GM12892 (cell line): Measurements from ENCODE around the gene CPSF3.

Source experiments
- DNase-seq: peaks from one replicate; pipeline ENCODE4 v3.0.0; 2011; ENCODE audit not compliant: insufficient read length
- FAIRE-seq: peaks from 2 replicates; lab custom pipeline; 2011; peaks lifted over from hg19 to GRCh38; lab: Jason Lieb, UNC
- POLR2A ChIP-seq: IDR thresholded peaks from 2 replicates; pipeline ENCODE4 v1.6.1; 2011; ENCODE audit warnings: low read depth, low read length, control low read depth
- POLR2AphosphoS5 ChIP-seq: IDR thresholded peaks from 2 replicates; pipeline ENCODE4 v1.6.1; 2011; ENCODE audit warnings: low read depth, low read length, control low read depth
- TAF1 ChIP-seq: IDR thresholded peaks from 2 replicates; pipeline ENCODE4 v1.6.1; 2011; ENCODE audit warnings: low read depth, mild to moderate bottlenecking, control low read depth, low read length, borderline replicate concordance

CPSF3 gene

DNA sequence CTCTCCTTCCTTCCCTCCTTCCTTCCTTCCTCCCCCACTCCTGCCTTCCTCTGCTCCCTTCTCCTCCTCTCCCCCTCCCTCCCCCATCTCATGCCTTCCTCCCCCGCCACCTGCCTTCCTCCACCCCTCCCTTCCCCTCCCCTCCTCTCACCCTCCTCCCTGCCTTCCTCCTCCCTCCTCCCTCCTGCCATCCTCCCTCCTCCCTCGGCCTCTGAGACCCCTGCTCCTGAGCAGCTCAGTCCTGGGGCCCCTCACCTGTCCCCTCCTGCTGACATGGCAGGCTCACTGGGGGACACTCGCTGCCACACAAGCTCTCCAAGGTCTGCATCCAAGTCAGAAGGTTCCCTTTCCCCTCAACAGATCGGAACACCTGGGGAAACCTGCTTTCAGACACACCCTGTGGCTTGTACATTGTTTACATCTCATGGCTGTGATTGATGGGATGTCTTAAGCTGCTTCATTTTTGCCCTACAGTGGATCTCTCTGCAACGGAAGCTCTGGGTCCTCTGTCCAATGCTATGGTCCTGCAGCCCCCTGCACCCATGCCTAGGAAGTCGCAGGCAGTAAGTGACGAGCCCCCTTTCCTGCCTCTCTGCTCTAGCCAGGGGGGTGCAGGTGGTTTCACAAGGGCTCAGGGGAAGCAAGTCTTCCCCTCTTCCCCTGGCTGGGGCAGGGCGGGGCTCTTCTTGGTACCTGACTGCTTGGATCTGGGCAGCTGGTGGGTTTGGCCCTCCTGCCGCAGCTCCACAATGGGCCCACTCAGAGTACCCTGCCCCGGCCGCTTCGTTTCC is 23.0 kb upstream of the CPSF3 start:
- no peak for FAIRE-seq
- DNase-seq, result no peak
- no peak for TF ChIP-seq TAF1
- no peak for TF ChIP-seq POLR2AphosphoS5
- no peak for TF ChIP-seq POLR2A

DNA sequence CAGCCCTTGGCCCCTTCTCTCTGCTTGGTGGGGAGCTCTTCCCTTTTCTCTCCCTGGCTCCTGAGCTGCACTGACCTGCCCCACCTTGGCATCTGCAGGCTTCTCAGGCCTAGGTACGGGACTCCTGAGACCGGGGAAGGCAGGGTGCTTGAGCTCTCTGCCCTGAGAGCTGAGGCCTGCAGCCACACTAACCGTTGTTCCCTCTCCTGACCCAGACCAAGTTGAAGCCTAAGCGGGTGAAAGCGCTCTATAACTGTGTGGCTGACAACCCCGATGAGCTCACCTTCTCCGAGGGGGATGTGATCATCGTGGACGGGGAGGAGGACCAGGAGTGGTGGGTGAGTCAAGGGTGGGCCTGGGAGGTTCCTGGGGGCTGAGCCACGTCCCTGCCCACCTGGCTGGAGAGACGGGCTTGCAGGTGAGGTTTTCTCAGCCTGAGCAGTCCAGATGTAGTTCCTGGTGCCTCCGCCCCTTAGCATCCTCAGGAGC is 22.4 kb upstream of the CPSF3 start:
- DNase-seq, result no peak
- TF ChIP-seq TAF1, result no peak
- TF ChIP-seq POLR2AphosphoS5, result no peak
- no peak for FAIRE-seq

DNA sequence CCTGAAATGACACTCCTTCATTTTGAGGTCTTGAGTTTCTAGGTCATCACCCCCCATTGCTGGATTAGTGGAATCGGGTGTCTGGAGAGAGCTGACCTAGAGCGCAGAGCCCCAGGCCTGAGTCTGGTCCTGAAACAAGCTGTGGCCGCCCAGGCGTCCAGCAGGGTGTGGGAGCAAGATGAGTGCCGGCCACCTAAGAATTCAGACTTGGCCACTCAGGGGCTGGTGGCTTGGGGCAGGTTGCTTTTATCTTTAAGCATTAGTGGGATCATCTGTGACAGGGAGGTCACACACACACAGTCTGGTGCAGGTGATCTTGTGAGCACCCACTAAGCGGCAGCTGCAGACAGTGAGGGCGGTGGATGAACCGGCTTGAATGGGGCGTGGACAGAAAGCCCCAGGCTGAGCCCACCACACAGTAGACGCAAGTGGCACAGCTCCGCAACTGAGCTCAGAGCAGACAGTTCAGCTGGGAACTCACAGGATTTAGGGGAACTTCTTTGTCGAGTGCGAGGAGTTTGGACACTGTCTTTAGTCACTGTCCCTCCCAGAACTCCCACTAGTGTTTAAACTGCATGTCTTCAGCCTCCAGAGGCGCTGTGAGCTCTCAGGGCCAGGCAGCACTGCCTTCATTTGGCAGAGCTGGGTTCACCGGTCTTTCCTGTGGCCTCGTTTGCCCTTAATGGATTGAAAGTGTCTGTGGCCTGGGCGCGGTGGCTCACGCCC is 21.6 kb upstream of the CPSF3 start:
- TF ChIP-seq POLR2A (no peak), TAF1 (no peak), POLR2AphosphoS5 (no peak)
- FAIRE-seq (no peak), DNase-seq (no peak)

DNA sequence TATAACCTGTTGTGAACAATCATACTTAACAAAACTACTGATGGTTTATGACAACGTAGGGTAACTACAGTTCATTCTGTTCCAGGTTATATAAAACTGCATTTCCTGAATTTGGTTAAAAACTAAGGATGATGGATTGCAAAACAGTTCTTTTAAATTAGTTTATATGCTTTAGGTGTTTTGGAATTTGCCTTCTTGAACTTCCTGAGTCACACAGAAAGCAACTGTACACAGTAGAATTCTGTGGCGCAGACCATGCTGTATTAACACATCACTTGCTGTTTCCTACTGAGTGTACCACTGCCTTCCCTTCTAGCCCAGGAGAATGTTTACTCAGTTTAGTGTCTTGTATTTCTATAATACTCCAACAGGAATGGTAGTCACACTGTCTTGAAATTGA is 19.5 kb upstream of the CPSF3 start:
- no peak for FAIRE-seq
- no peak for TF ChIP-seq POLR2A
- no peak for TF ChIP-seq TAF1
- no peak for TF ChIP-seq POLR2AphosphoS5
- no peak for DNase-seq

DNA sequence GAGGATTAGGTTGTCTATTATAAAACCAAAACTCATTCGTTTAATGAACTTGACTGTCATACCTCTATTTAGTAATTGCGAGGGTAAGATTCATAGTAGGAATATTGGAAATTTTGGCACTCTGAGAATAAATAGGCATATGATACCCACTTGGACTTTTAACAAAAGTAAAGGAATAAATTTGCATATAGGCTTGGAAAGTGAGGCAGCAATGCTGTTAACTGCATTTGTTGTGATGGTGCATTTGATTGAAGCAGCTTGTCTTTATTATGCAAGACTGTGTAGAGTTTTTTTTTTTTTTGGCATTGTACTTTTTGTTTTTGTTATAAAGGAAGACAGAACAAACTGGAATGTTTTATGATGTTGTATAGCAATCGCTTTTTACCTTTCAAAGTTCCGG is 19.0 kb upstream of the CPSF3 start:
- no peak for DNase-seq
- FAIRE-seq, result no peak
- TF ChIP-seq POLR2AphosphoS5, result no peak
- TF ChIP-seq TAF1, result no peak
- TF ChIP-seq POLR2A, result no peak

DNA sequence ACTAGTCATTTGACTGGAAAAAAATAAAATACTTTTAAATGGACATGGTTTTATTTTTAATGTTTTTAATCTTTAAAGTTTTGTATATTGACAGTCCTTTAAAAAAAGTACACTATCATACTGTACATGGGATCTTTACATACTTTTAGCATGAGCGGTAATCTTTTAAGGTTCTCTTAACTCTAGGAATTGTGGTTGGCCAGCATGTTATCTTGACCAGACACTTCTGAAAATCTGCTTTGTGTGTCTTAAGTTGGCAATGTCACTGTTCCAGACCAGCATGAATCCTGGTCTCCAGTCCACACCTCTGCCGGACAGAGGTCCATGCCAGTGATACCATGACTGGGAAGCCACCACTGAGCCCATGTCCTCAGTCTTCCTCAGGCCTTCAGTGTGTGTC is 17.8 kb upstream of the CPSF3 start:
- TF ChIP-seq POLR2A, result no peak
- no peak for TF ChIP-seq TAF1
- TF ChIP-seq POLR2AphosphoS5, result no peak
- no peak for FAIRE-seq
- DNase-seq, result no peak

DNA sequence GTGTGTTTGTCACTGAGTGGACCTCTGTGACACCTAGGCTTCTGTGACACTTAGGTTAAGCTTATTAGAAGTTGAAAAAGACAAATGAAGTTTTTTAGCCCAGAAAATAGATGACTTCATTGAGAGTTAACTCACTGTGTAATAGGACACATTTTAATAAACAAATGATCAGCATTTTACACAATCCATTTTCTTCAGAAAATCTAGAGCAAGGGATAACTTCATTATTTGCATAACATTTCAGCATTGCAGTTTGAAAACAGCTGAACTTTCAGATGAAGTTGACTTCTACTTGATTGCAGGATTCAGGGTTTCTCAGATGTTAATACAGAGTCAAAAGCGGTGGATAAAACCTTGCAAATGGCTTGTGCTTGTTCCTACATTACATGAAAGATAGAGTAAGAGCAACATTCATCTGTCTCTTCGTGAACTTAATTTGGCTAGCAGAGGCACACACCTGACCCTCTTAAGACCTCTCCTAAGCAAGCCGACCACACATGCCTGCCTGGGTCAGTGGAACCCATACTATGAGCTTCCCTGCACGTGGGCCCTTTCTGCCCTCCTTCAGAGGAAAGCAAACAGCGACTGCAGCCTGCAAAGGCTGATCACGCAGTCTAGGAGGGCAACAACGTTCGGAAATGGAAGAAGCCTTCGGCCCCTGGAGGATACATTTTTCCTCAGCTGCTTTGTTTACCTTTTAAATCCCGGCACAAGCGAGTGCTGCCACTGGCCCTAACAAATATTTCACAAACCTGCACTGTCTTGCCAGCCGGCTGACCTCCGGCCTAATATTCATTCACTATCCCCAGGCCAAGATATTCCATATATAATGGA is 16.7 kb upstream of the CPSF3 start:
- FAIRE-seq, result no peak
- TF ChIP-seq POLR2AphosphoS5 (no peak), TAF1 (no peak), POLR2A (no peak)
- no peak for DNase-seq

DNA sequence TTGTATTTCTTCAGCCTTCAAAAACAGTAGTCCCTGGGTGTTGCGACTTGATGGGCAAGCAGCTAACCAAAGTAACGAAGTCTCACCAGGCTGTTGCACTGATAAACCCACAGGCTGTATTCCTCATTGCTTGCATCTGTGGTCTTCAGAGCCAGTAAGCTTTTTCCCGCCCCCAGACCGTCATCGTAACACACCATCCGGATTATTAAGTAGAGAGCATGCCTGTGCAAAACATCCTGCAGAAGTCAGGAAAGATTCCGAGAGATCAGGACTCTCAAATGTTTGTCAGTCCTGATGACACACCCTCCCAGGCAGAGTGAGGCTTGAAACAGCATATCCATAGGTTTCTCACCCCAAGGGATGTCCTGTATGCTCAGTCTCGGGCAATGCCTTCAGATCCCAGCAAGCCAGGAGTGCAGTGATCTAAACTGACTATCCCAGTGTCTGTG is 16.1 kb upstream of the CPSF3 start:
- DNase-seq, result no peak
- TF ChIP-seq POLR2A (no peak), POLR2AphosphoS5 (no peak), TAF1 (no peak)
- FAIRE-seq, result no peak

DNA sequence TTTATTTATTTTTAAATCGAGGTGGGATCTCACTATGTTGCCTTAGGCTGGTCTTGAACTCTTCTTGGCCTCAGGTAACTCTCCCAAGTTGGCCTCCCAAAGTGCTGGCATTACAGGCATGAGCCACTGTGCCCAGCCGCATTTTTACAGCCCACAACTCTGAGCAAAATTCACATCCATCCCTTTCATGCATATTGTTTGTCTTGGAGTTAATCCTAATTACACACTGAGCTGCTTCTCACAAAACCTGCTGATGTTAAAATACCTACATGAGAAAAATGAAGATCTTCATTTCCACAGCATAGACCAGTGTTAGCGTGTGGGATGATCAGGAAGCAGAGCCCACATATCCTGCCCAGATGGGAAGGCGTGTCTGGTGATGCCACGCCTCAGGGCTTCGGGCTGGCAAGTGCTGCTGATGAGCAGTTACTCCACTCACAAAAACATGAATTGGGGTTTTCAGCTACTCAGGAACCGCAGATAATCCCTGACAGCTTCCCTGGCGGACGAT is 14.8 kb upstream of the CPSF3 start:
- TF ChIP-seq POLR2A, result no peak
- FAIRE-seq (no peak), DNase-seq (no peak)

DNA sequence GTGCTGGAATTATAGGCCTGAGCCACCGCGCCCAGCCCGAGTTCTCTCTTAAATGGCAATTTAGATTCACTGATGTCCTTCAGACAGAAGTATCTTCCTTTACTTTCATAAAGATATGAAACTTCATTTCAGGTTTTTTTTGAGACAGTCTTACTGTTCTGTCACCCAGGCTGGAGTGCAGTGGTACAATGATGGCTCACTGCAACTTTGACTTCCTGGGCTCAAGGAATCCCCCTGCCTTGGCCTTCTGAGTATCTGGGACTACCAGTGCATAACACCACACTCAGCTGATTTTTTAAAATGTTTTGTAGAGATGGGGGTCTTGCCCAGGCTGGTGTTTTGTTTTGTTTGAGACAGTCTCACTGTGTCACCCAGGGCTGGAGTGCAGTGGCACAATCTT is 13.3 kb upstream of the CPSF3 start:
- no peak for FAIRE-seq
- DNase-seq, result no peak
- TF ChIP-seq POLR2A, result no peak
- TF ChIP-seq POLR2AphosphoS5, result no peak
- TF ChIP-seq TAF1, result no peak

DNA sequence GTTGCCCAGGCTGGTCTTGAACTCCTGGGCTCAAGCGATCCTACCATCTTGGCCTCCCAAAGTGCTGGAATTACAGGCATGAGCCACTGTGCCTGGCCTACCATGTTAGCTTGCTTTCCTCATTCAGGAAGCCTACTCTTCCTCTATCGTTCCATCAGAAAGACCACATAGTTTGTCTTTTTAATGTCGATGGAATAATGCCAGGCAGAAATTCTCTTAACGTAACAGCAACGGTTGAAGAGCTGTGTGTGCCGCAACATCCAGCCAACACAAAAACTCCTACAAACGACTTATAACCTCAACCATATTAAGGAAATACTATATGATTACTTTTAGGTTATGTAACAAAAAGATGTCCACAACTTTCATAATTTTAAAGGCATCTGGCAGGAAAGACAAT is 10.7 kb upstream of the CPSF3 start:
- FAIRE-seq (no peak), DNase-seq (no peak)
- TF ChIP-seq POLR2A, result no peak
